Jurkat, Clone E6-1 (cell line): ENCODE measurements around the gene COASY.
"Not testable (repeated sequence)": the region's sequence is repeated elsewhere in the genome, so short reads cannot be mapped to it uniquely, and the experiment has no call there.

Experiments
- DNase-seq: peaks from one replicate; pipeline ENCODE4 v3.0.0-alpha.2; 2011; ENCODE audit warnings: low read depth, low spot score
- H3K4me3 ChIP-seq: 2 replicates; pipeline ENCODE4 v1.5.1; 2011; ENCODE audit warnings: mild to moderate bottlenecking, low read length, control low read depth, moderate library complexity

Gene COASY

GRCh38 chr17:42548070-42548837 lies 13.7 kb upstream of the COASY start:
- DNase-seq = no peak
- no peak overlapping the region for H3K4me3 ChIP-seq

GRCh38 chr17:42548993-42549755 lies 12.8 kb upstream of the COASY start:
- no peak overlapping the region for H3K4me3 ChIP-seq
- no peak for DNase-seq

- peak within 1 kb of the TSS; percentile 96 for H3K4me3 ChIP-seq
- DNase-seq = not testable (repeated sequence)
These were observed 9.2 kb upstream of the COASY start, which contains the start of gene HSD17B1 for GRCh38 chr17:42552736-42553135. HSD17B1 (plus strand) TSS chr17:42552923; CDS start chr17:42552934, 11 bp downstream.

GRCh38 chr17:42553161-42553818 lies 8.7 kb upstream of the COASY start:
- no peak for DNase-seq

GRCh38 chr17:42553866-42554249 lies 8.1 kb upstream of the COASY start:
- peak overlapping the region; percentile 96 for H3K4me3 ChIP-seq
- DNase-seq = no peak

More at GRCh38 chr17:42553161-42553818, 8.7 kb upstream of the COASY start:
- peak overlapping the region; percentile 96 for H3K4me3 ChIP-seq

- peak overlapping the region; percentile 96 for H3K4me3 ChIP-seq
- DNase-seq = peak; percentile 75
These were observed 7.5 kb upstream of the COASY start for GRCh38 chr17:42554250-42555121.

- DNase-seq = no peak
- H3K4me3 ChIP-seq = peak overlapping the region; percentile 96
These were observed 6.8 kb upstream of the COASY start for GRCh38 chr17:42555122-42555622.

GRCh38 chr17:42555961-42556617 lies 5.9 kb upstream of the COASY start:
- DNase-seq, H3K4me3 ChIP-seq: not testable (repeated sequence)

GRCh38 chr17:42559075-42559474 lies 2.9 kb upstream of the COASY start:
- no peak overlapping the region for H3K4me3 ChIP-seq
- DNase-seq = no peak

- DNase-seq = no peak
- H3K4me3 ChIP-seq = no peak overlapping the region
These were observed 1.7 kb upstream of the COASY start for GRCh38 chr17:42560246-42560645.

GRCh38 chr17:42562388-42563142 lies 617 bp downstream of the COASY start:
- H3K4me3 ChIP-seq = peak overlapping the region; percentile 98
- DNase-seq = no peak

- H3K4me3 ChIP-seq = peak overlapping the region; percentile 98
- DNase-seq = no peak
These were observed 1.2 kb downstream of the COASY start for GRCh38 chr17:42563143-42563509.

- peak overlapping the region; percentile 98 for H3K4me3 ChIP-seq
- no peak for DNase-seq
These were observed 1.6 kb downstream of the COASY start for GRCh38 chr17:42563543-42563942.

GRCh38 chr17:42563950-42564349 lies 2.0 kb downstream of the COASY start:
- H3K4me3 ChIP-seq = no peak overlapping the region
- no peak for DNase-seq

- no peak overlapping the region for H3K4me3 ChIP-seq
These were observed 3.0 kb downstream of the COASY start for GRCh38 chr17:42564815-42565522.

GRCh38 chr17:42565523-42566214 lies 3.7 kb downstream of the COASY start:
- DNase-seq = no peak
- H3K4me3 ChIP-seq = no peak overlapping the region

More at GRCh38 chr17:42564815-42565522, 3.0 kb downstream of the COASY start:
- no peak for DNase-seq
